Activated CD8-positive, alpha-beta memory T cell treated with anti-CD3 and anti-CD28 coated beads for 48 hours (primary cell): ENCODE measurements around the gene BMP7.
"Not testable (repeated sequence)": the region's sequence is repeated elsewhere in the genome, so short reads cannot be mapped to it uniquely, and the experiment has no call there.

Experiments
- DNase-seq, 3 experiments: peaks; one replicate each; pipeline ENCODE4 v3.0.0-alpha.2; 2020; ENCODE audit warnings: low read depth in 2 of 3, low spot score in 2 of 3

BMP7 gene

GRCh38 chr20:57288651-57289277, 22.3 kb upstream of the BMP7 start:
- no peak for DNase-seq

DNA sequence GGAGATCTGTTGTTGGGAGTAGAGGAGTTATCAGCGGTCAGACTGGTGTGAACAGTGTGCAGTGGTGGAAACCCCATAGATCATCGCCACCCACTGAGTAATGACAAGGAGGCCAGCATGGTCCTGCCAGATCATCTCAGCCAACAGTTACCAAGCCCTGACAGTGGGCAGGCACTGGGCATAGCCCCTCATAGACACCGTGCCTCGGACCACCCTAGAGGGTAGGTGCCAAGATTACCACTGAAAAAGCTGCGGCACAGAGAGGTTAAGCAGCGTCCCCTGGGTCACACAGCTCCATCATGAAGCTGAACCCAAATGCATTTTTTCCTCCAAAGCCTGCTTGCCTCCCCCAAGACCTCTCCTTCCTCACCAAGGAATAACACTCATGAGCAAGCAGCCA, 21.5 kb upstream of the BMP7 start:
- DNase-seq = no peak

GRCh38 chr20:57287007-57287880, 20.8 kb upstream of the BMP7 start:
- DNase-seq = no peak

- no peak for DNase-seq
Measured at GRCh38 chr20:57283860-57284259, 17.4 kb upstream of the BMP7 start.

- DNase-seq = no peak
Measured at GRCh38 chr20:57282670-57283361, 16.4 kb upstream of the BMP7 start.

DNA sequence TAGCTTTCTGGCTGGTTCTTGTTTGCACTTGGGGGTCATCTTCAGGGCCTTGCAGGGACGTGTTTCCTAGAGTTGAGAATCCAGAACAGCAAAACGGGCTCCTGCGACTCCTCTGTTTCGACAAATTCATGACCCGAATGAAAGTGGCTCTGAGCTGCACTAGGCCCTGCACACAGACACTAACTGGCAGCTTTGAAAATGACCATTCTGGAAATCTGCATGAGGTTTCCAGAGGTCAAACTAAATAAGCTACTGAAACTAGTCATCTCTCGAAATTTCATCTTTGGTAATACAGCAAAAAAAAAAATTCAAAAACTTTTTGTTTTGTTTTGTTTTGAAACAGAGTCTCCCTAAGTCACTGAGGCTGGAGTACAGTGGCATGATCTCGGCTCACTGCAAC, 15.5 kb upstream of the BMP7 start:
- DNase-seq = no peak

- DNase-seq = no peak
Measured at GRCh38 chr20:57280221-57280620, 13.8 kb upstream of the BMP7 start.

DNA sequence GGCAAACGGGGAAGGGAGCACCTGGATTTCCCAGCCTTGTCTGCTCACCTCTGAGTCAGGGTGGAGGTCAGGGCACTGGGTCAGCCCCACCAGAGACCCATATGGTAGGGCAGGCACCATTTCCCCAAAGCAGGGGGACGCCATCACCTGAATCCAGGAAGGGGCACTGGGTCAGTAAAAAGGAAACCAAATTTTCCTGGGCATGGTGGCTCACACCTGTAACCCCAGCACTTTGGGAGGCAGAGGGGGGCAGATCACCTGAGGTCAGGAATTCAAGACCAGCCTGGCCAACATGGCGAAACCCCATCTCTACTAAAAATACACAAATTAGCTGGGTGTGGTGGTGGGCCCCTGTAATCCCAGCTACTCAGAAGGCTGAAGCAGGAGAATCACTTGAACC, 13.1 kb upstream of the BMP7 start:
- DNase-seq = not testable (repeated sequence)

DNA sequence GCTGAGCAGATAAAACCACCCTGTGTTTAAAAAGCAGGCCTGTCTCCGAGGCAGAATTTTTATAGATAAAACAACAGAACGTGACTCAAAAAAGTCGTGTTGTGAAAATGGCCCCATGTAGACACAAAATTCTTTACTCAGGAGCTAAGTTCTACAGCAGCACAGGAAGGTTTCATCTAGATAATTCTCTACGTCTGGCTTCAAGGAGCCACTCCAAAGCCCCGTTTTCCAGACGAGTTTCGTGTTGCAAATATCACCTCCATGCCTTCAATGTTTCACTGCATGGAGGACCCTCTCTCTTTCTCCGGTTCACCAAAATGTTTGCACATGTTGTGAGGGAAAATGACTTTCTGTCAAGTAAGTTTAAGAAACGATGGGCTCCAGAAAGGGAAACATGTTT, 12.0 kb upstream of the BMP7 start:
- DNase-seq = no peak

GRCh38 chr20:57277398-57278105, 11.1 kb upstream of the BMP7 start:
- no peak for DNase-seq

GRCh38 chr20:57276221-57276620, 9.8 kb upstream of the BMP7 start:
- DNase-seq = no peak

DNA sequence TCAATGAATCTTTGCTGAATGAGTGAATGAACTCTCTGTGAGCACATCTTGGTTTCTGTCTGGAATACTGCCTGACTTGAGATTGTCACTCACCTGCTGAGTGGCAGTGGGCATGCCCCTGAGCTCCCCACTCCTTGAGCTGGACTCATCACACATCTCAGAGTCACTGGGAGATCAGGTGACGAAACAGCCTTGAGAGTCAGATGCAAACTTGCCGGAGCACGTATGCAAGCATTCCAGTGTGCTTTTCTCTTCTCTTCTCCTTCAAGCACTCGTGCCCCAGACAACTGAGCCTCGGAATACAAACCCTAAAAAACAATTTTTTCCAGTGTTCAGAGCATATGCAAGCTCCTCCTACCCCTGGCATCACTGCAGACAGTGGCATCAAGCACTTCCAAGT, 9.4 kb upstream of the BMP7 start:
- DNase-seq = no peak

- no peak for DNase-seq
Measured at GRCh38 chr20:57275334-57275733, 8.9 kb upstream of the BMP7 start.

GRCh38 chr20:57274846-57275245, 8.4 kb upstream of the BMP7 start:
- no peak for DNase-seq

DNA sequence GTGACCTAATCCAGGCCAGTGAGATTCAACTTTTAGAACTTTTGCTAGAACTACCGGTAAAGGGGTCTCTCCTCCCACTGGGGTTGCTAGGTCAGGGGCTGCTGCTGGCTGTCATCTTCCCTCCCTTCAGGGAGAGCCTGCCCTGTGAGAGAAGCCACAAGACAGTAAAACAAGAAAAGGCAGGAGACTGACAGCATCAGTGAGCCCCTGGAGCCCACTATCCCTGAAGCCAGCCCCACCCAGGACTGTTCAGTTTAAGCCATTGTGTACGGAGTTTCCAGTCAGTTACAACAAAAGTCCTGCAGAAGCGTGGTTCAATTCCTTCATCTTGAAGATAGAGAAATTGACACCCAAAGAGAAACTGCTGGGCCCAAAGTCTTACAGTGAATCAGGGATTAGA, 7.9 kb upstream of the BMP7 start:
- DNase-seq = no peak

DNA sequence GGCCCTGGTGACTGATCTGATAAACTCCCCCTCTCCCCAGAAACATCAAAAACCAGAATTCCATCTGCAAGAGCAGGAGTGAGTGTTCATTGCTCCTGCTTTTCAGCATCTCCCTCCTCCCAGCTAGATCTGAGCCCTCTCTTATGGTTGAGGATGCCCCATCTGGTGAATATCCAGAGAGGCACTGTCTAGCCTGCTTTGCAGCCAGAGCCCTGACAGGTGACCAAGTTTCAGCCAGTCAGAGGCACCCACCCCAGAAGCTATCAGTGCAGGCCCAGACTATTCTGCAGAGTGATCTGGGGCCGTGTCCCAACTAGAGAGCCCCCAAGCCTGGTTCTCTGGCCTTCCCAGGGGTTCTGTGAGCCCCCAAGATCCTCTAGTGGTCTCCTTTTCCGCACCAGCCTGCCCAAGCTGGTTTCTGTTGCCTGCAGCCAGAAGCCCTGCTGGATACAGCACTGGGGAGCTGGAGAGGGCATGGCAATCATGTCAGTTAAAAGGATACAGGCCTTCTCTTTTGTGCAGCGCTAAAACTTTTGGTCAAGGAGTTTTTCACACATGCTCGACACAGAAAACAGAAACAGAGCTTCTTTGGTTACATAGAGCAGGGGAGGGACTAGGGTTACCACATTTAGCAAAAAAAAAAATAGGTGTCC, 6.6 kb upstream of the BMP7 start:
- no peak for DNase-seq

DNA sequence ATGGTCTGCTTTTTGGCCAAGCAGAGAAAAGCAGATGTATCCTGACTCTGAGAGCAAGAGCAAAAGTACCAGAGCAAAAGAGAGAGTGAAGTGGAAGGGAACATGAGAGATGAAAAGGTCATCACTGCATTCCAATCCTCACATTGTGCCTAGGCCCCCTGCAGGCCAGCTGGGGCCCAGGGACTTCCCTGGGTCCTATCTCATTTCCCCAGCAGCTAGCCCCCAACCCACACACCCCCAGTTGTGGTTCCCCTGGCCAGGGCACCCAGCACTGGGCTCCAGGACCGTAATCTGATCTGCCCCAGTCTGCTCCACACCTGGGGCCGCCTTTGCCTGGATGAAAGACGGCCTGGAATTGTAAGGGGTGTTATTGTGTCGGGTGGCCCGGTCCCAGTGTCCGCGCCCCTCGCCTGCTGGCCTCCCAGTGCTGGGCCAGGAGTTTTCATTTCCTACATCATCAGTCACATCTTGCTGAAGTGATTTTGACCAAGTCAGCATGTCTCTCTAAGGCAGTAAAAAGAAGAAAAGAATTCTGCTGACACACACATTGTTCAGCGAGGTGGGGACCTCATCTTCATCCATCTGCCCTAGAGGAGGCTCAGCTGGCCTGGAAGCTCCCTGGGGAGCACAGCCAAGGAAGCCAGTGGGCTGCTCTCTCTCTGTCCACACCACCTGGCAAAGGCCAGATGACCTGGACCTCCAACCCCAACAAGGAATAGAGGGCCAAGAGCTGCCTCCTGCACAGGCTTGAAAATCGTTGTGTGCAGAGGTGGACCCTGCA, 4.0 kb upstream of the BMP7 start:
- no peak for DNase-seq

- no peak for DNase-seq
Measured at GRCh38 chr20:57269148-57269984, 2.9 kb upstream of the BMP7 start.

DNA sequence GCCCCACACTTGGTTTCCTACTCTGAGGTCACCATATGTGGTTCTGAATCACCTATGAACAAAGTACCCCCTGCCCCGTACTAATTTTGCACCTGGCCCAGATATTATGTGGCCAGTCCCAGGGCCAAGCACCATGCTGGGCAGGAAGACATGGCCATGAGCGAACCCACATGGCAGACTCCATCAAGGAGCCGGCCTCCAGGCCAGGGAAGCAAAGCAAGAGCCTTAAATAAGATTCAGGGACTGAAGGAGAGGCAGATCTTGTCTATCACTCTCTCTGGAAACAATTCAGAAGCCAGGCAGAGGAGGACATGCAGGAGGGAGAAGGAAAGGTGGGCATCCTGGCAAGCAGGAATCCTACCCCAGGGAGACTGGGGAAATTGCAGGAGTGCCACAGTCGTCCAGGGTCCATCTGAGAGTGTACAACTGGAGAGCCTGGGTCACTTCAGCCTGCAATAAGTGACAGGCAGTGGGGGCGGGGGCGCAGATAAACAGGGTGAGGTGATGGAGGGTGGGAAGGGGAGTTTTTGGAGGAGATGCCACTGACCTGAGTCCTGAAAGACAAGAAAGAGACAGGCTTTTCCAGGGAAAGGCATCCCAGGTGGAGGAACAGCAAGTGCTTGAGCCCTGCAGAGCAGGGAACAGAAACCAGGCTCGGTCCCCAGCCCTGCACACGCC, 2.1 kb upstream of the BMP7 start:
- no peak for DNase-seq
